ENCODE measurements around the gene SLC24A4.

DNA sequence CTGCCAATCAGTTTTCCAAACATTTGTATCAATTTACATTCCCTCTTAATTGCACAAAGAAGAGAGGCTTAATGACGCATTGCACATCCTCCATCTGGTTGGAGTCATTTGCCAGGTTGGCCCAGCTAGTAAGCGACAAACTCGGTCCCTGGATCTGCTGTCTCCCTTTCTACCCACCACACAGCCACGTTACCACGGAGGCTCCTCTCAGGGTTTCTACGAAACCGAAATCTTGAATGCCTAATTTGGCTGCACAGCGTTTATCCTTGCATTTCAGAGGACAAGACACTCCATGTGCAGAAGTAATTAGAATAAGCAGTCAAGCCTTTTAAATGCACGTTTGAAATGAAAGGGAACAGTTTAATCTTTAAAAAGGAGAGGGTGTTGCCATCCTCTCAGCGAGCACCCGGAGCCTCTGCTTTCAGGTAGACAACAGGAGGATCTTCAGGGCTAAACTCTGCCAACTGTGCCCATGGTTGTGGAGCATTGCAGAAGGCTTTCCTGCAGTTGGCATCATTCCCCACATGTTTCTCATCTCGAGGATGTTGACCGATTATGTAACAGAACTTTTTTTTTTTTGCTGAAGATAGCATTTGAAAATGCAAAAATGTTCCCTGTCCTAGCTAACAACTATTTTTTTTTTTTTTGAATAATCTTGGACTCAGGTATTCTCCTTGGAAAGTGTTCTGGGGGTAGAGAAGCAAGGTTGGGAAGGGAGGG is 37.8 kb downstream of the SLC24A4 start:
- no peak for TF ChIP-seq POLR2A (IDR thresholded peaks at IDR 0.05)
- no peak for TF ChIP-seq CTCF (IDR thresholded peaks at IDR 0.05)

Measured in breast epithelium (tissue), 3 donors.